Fibroblast of villous mesenchyme (primary cell): ENCODE data around the gene EDC3. TPM values are rescaled to one million over a fixed set of nuclear protein-coding genes. Genes with fewer than 3 reads are reported as not detected.

ENCODE experiments used
- DNase-seq: peaks from one replicate; pipeline ENCODE4 v3.0.0-alpha.2; 2010; ENCODE audit warnings: low read depth
- H3K4me3 ChIP-seq: 2 replicates; pipeline ENCODE4 v1.5.1; 2011; ENCODE audit warnings: low read depth, mild to moderate bottlenecking, low read length
- total RNA-seq: library from RNA; depleted of rRNA; stranded (reverse); fragments of >200 nt; gene quantifications from 2 replicates; pipeline ENCODE4 v1.2.3, GENCODE V29; 2012
- TF ChIP-seq, protein P1 (sequence below): IDR thresholded peaks from 2 replicates; pipeline ENCODE4 v1.5.1; 2012; ENCODE audit warnings: low read depth, mild to moderate bottlenecking, low read length; ENCODE audit not compliant: insufficient read depth

The EDC3 gene
- total RNA-seq, 1 donor, result 11.7 TPM

DNA sequence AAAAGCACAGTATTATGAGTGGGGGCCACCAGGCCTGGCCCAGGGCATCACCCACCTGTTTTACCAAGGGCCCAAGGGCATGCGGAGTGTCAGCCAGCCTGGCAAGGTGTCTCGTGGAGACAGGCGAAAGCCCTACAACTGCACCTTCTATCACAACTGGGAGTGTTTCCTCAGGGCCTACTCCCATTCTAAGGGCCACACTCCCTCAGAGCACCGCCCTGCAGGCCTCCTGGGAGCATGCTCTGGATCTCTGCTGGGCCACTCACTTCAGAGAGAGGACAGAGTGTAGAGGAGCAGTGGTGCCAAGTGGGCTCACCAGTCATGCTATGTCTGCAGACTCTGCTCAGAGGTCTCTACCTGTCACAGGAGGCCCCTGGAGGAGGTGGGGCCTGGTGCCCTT is 101.4 kb downstream of the EDC3 start:
- no peak for DNase-seq
- no peak overlapping the region for H3K4me3 ChIP-seq
- TF ChIP-seq, protein P1, sequence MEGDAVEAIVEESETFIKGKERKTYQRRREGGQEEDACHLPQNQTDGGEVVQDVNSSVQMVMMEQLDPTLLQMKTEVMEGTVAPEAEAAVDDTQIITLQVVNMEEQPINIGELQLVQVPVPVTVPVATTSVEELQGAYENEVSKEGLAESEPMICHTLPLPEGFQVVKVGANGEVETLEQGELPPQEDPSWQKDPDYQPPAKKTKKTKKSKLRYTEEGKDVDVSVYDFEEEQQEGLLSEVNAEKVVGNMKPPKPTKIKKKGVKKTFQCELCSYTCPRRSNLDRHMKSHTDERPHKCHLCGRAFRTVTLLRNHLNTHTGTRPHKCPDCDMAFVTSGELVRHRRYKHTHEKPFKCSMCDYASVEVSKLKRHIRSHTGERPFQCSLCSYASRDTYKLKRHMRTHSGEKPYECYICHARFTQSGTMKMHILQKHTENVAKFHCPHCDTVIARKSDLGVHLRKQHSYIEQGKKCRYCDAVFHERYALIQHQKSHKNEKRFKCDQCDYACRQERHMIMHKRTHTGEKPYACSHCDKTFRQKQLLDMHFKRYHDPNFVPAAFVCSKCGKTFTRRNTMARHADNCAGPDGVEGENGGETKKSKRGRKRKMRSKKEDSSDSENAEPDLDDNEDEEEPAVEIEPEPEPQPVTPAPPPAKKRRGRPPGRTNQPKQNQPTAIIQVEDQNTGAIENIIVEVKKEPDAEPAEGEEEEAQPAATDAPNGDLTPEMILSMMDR, result no peak

DNA sequence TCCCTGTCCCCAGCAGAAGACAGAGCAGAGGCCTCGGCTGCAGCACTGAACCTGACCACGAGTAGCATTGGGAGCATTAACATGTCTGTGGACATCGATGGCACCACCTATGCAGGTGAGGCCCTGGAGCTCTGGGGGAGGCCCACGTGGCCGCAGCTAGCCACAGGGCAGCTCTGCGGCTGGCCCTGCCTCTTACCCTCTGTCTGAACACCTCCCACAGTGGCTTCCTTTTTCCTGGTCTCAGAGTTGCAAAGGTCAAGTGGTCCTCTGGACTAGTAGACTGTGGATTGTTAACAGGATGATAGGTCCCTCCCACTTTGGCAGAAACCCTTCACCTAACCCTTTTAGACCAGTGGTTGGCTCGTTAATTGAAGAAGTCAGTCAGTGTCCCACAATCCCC is 102.7 kb downstream of the EDC3 start:
- no peak overlapping the region for H3K4me3 ChIP-seq
- TF ChIP-seq, protein P1, result no peak
- DNase-seq, result no peak

DNA sequence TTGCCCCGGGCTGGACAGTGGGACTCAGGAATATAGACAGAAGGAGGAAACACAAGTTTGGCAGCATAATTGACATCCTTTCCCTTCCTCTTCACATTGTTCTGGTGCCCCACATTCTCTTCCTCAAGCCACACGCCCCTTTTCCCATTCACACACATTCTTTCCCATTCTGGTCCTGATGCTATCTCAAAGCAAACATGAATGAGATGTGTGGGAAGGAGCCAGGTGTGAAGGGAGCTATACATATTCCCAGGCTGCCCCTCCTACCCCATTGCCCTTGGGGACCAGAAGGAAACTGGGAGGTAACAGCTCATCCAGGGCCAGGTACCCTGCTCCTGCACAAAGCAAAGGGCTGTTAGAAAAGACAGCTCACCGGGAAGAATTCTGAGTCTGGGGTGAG is 103.6 kb downstream of the EDC3 start:
- TF ChIP-seq, protein P1, result no peak
- H3K4me3 ChIP-seq, result no peak overlapping the region
- no peak for DNase-seq

DNA sequence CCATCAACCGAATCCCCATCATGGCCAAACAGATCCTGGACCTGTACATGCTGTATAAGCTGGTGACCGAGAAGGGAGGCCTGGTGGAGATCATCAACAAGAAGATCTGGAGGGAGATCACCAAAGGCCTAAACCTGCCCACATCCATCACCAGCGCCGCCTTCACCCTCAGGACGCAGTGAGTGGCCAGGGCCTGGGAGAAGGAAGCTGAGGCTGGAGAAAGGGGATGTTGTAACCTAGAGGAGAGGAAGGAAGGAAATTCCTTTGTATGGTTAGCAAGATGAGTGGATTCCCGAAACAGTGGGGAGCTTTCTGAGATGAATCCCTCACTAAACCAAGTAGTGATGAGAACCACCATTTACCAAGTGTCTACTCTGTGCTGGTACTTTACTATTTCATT is 106.0 kb downstream of the EDC3 start:
- TF ChIP-seq, protein P1, result no peak
- H3K4me3 ChIP-seq, result no peak overlapping the region
- no peak for DNase-seq

DNA sequence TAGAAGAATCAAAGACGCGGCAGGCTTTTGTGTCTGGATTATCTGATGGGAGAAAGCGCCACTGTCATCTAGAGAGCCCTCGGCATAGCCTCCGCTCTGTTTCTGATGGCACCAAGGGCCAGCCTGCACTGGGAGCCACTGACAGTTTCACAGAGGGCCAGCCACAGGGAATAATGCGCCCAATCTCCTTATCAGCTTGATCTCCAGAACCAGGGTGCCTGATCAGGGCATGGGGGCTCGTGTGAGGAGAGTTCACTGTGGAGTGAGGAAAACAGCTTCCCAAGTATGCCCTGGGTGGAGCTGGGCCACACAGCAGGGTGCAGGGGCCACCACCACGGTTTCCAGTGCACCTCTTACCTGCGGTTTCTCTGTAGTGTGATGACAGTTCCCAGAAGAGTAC is 110.0 kb downstream of the EDC3 start:
- TF ChIP-seq, protein P1, result no peak
- no peak overlapping the region for H3K4me3 ChIP-seq

DNA sequence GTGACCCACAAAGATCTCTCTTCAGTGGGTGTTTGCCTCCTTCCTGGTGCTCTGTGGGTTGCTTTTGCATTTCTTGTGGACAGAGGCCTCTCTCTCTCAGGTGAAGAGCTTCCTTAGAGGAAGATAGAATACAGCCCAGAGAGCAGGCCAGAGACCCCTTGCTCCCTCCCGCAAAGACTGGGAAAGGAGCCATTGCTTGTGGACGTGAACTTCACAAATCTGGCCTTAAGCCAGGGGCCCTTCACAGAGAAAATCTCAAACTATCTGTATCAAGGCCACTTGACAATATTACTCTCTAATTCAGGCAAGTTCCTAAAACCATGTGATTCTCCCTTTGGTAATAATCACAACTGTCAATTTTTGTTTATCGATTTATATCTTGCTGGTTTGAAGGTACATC is 110.6 kb downstream of the EDC3 start:
- no peak for DNase-seq
- TF ChIP-seq, protein P1, result no peak
- H3K4me3 ChIP-seq, result no peak overlapping the region

More for the DNA sequence above, 110.0 kb downstream of the EDC3 start:
- no peak for DNase-seq

DNA sequence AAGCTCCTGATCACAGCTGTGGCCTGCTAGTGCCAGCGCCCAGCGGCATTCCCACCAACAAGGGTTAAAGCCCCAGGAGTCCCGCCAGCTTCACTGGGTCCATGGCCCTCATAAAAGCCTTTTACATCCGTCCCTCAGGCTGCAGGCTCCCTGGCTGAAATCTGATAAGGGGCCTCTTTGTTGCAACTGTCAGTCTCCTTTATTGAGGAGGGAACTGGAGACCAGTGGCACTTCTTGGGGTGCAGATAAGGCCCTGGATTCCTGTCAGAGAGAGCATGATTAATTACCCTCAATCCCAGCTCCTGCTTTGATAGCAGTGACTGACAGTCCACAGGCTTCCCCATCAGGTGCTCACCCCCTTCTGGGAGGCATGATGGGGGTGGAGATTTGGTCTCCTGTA is 111.0 kb downstream of the EDC3 start:
- H3K4me3 ChIP-seq, result no peak overlapping the region
- DNase-seq, result no peak
- TF ChIP-seq, protein P1, result no peak
